Prostate gland (tissue), 2 donors: ENCODE results near the gene ARMH3.

ENCODE experiments used
- CTCF ChIP-seq, 4 experiments: fragments of 200-600 bp in 2 of 4; fragments of 450-650 bp in 2 of 4; sonication (generic) in 2 of 4; IDR thresholded peaks; 1 replicate in 3 of 4; 2 replicates in 1 of 4; pipeline ENCODE4 v1.5.1; 2016 to 2019; ENCODE audit warnings: antibody characterized with exemption in 4 of 4, mild to moderate bottlenecking in 2 of 4, moderate library complexity in 2 of 4
- POLR2A ChIP-seq: fragments of 450-650 bp; IDR thresholded peaks from one replicate; pipeline ENCODE4 v1.6.1; 2016; ENCODE audit warnings: antibody characterized with exemption, mild to moderate bottlenecking
- POLR2AphosphoS5 ChIP-seq: sonication (generic); formaldehyde crosslinking; IDR thresholded peaks from one replicate; pipeline ENCODE4 v1.6.1; 2017; ENCODE audit warnings: antibody characterized with exemption

GRCh38 chr10:101839416-101840063 lies 216.4 kb downstream of the ARMH3 start:
- TF ChIP-seq CTCF (IDR thresholded peaks at IDR 0.05) (no peak), POLR2AphosphoS5 (no peak), POLR2A (no peak)
